ENCODE data around the gene SMURF2. TPM values are rescaled to one million over a fixed set of nuclear protein-coding genes. Genes with fewer than 3 reads are reported as not detected.
A peak's percentile ranks its signal among the peaks of the same experiment; 100 is the strongest.

Gene SMURF2
- total and polyA plus RNA-seq, 2 of the 4 experiments (the other 2 are of a cell fraction) = 131 to 774 TPM

- Histone ChIP-seq H3K9me1 (ENCODE audit: insufficient read depth, low read length) (peaks cover 25% of the 10 kb centered on the region), H3K9me3 (ENCODE audit: control insufficient read depth, insufficient read depth, low read length) (no peaks in the 10 kb centered on the region), H2AK5ac (ENCODE audit: low read depth, low read length) (no peak overlapping the region), H3K27me3 (ENCODE audit: control insufficient read depth, insufficient read depth, low read length) (no peaks in the 10 kb centered on the region), H2BK120ac (ENCODE audit: low read depth, low read length) (no peak overlapping the region), H2AK9ac (replicated peaks; ENCODE audit: low read depth, low read length, poor library complexity) (no peak overlapping the region), H4K91ac (ENCODE audit: insufficient read depth, low read depth, low read length) (no peak overlapping the region), H2BK20ac (ENCODE audit: low read depth, low read length) (no peak overlapping the region), H3K56ac (ENCODE audit: extremely low read depth, insufficient read depth, low read length) (no peak overlapping the region), H3K18ac (ENCODE audit: low read depth, low read length) (no peak overlapping the region), H3K9ac (ENCODE audit: low read depth, low read length) (no peak overlapping the region), H3K4me2 (ENCODE audit: low read depth, low read length) (peak overlapping the region; percentile 78), H3K4me3 (ENCODE audit: insufficient read depth, low read depth, low read length) (no peak overlapping the region), H4K8ac (ENCODE audit: low read depth in 2 of 2, low read length in 2 of 2) (no peak overlapping the region), H3K27ac (ENCODE audit: insufficient read depth, low read length) (no peak overlapping the region), H3K4ac (ENCODE audit: low read depth, low read length) (no peak overlapping the region), H2BK15ac (ENCODE audit: low read depth, low read length) (no peak overlapping the region), H2BK5ac (ENCODE audit: low read depth, low read length, poor library complexity, severe bottlenecking) (peak overlapping the region; percentile 11), H3K23ac (ENCODE audit: low read depth, low read length) (no peak overlapping the region), H4K5ac (ENCODE audit: low read depth, low read length) (no peak overlapping the region), H3K14ac (replicated peaks; ENCODE audit: low read depth, low read length) (0 out of 2 replicates have a peak overlapping the region, but pooled peaks have one; percentile 1), H3K79me1 (ENCODE audit: low read depth in 1 of 2, low read length in 2 of 2) (peaks cover 0 to 35% of the 10 kb centered on the region in 2 experiments; a peak in 2 of 4 replicates), H2AFZ (replicated peaks; ENCODE audit: low read length, poor library complexity) (no peak overlapping the region), H4K20me1 (ENCODE audit: insufficient read depth, low read length) (peaks cover 96% of the 10 kb centered on the region), H3K4me1 (ENCODE audit: control insufficient read depth, insufficient read depth, low read length) (peaks cover 26% of the 10 kb centered on the region), H3K36me3 (ENCODE audit: control insufficient read depth, insufficient read depth, low read length) (peaks cover 10% of the 10 kb centered on the region; the same call in 1 of the 2 replicates)
- BruUV-seq (replicated peaks) = no TSS peak
- dilution Hi-C loops (cut with HindIII; ENCODE audit: low sequenced_read_pairs, unreplicated experiment) = no loop called here
- CTCF ChIA-PET = no interaction called here
- DNase-seq = no peak
- WGBS, 2 experiments (ENCODE audit: extremely low coverage in 2 of 2, insufficient read length in 1 of 2) = no CpG with 5 or more reads among the region's 2 CpGs
- ATAC-seq (ENCODE audit: low read depth) = peak; percentile 23
- TF ChIP-seq, protein P1, sequence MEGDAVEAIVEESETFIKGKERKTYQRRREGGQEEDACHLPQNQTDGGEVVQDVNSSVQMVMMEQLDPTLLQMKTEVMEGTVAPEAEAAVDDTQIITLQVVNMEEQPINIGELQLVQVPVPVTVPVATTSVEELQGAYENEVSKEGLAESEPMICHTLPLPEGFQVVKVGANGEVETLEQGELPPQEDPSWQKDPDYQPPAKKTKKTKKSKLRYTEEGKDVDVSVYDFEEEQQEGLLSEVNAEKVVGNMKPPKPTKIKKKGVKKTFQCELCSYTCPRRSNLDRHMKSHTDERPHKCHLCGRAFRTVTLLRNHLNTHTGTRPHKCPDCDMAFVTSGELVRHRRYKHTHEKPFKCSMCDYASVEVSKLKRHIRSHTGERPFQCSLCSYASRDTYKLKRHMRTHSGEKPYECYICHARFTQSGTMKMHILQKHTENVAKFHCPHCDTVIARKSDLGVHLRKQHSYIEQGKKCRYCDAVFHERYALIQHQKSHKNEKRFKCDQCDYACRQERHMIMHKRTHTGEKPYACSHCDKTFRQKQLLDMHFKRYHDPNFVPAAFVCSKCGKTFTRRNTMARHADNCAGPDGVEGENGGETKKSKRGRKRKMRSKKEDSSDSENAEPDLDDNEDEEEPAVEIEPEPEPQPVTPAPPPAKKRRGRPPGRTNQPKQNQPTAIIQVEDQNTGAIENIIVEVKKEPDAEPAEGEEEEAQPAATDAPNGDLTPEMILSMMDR (conservative IDR thresholded peaks at IDR 0.05; ENCODE audit: low read depth, low read length) = no peak
- no peak for TF ChIP-seq MXI1 (IDR thresholded peaks at IDR 0.05; ENCODE audit: borderline replicate concordance, low read depth, low read length)
- TF ChIP-seq RFX5 (IDR thresholded peaks at IDR 0.05; ENCODE audit: low read depth, low read length) = no peak
- no peak for TF ChIP-seq MAFK (IDR thresholded peaks at IDR 0.05; ENCODE audit: low read depth, low read length)
- no peak for TF ChIP-seq SMC3 (IDR thresholded peaks at IDR 0.05; ENCODE audit: low read depth, low read length)
- no peak for TF ChIP-seq FOS (IDR thresholded peaks at IDR 0.05; ENCODE audit: low read depth, low read length)
- TF ChIP-seq POLR2A (IDR thresholded peaks at IDR 0.05; ENCODE audit: low read depth, low read length) = no peak
- no peak for TF ChIP-seq BHLHE40 (IDR thresholded peaks at IDR 0.05; ENCODE audit: low read depth, low read length)
- TF ChIP-seq, protein P2, sequence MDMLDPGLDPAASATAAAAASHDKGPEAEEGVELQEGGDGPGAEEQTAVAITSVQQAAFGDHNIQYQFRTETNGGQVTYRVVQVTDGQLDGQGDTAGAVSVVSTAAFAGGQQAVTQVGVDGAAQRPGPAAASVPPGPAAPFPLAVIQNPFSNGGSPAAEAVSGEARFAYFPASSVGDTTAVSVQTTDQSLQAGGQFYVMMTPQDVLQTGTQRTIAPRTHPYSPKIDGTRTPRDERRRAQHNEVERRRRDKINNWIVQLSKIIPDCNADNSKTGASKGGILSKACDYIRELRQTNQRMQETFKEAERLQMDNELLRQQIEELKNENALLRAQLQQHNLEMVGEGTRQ (IDR thresholded peaks at IDR 0.05; ENCODE audit: low read depth, low read length) = no peak
- TF ChIP-seq ELK1 (IDR thresholded peaks at IDR 0.05; ENCODE audit: borderline replicate concordance, low read depth, low read length) = no peak
- TF ChIP-seq CHD1 (IDR thresholded peaks at IDR 0.05; ENCODE audit: low read depth, low read length) = no peak
- no peak for TF ChIP-seq RCOR1 (IDR thresholded peaks at IDR 0.05; ENCODE audit: insufficient replicate concordance, low read length)
- no peak for TF ChIP-seq MAZ (IDR thresholded peaks at IDR 0.05; ENCODE audit: borderline replicate concordance, low read depth, low read length)
- TF ChIP-seq CEBPB (IDR thresholded peaks at IDR 0.05; ENCODE audit: low read depth, low read length) = no peak
- no peak for TF ChIP-seq RAD21 (IDR thresholded peaks at IDR 0.05; ENCODE audit: low read length)
- TF ChIP-seq NFE2L2 (IDR thresholded peaks at IDR 0.05; ENCODE audit: low read depth, low read length) = no peak
- POLR2A ChIA-PET (ENCODE audit: unreplicated experiment) = no interaction called here
- intact Hi-C loops (cut with micrococcal nuclease) = no loop called here
- in situ Hi-C loops (cut with MboI; ENCODE audit: low sequenced_read_pairs) = no loop called here
Observed at GRCh38 chr17:64614266-64615027, 47.7 kb downstream of the SMURF2 start.

Data from IMR-90 (cell line).